Chondrocyte (in vitro differentiated cells): Measurements from ENCODE around the gene CCDC142. TPM values are rescaled to one million over a fixed set of nuclear protein-coding genes. Genes with fewer than 3 reads are reported as not detected.
"Not testable (repeated sequence)": the region's sequence is repeated elsewhere in the genome, so short reads cannot be mapped to it uniquely, and the experiment has no call there.

Experiments used
- DNase-seq: peaks from one replicate; pipeline ENCODE4 v3.0.0; 2021; ENCODE audit warnings: mixed read lengths, low spot score
- H3K27ac Mint-ChIP-seq: one replicate; pipeline ENCODE4 v1.8.0; 2021; ENCODE audit warnings: mild to moderate bottlenecking, moderate library complexity, mixed read lengths; ENCODE audit not compliant: unreplicated experiment
- H3K27me3 Mint-ChIP-seq: 2 replicates; pipeline ENCODE4 v1.8.0; 2021; ENCODE audit warnings: low read depth, mixed read lengths
- H3K36me3 Mint-ChIP-seq: 2 replicates; pipeline ENCODE4 v1.8.0; 2021; ENCODE audit warnings: low read depth, mixed read lengths
- H3K4me1 Mint-ChIP-seq: 2 replicates; pipeline ENCODE4 v1.8.0; 2021; ENCODE audit warnings: low read depth, mild to moderate bottlenecking, mixed read lengths
- H3K4me3 Mint-ChIP-seq: one replicate; pipeline ENCODE4 v1.8.0; 2021; ENCODE audit warnings: mild to moderate bottlenecking, moderate library complexity, mixed read lengths; ENCODE audit not compliant: unreplicated experiment
- H3K9me3 Mint-ChIP-seq: 2 replicates; pipeline ENCODE4 v1.8.0; 2021; ENCODE audit warnings: low read depth, mixed read lengths
- total RNA-seq: library from RNA; stranded (reverse); gene quantifications from 3 replicates; pipeline ENCODE4 v1.2.1, GENCODE V29; 2021
- TF ChIP-seq, protein P1 (sequence below): fragments of 200-600 bp; sonication (generic); IDR thresholded peaks from 2 replicates; pipeline ENCODE4 v1.5.0; 2021; ENCODE audit warnings: antibody characterized with exemption, mild to moderate bottlenecking, moderate library complexity

CCDC142 gene
- total RNA-seq, 1 donor from 2014 or later: 12.7 TPM

- H3K36me3 Mint-ChIP-seq: peaks cover 15% of the 10 kb centered on the region
- no peak overlapping the region for H3K4me3 Mint-ChIP-seq
- DNase-seq: no peak
- TF ChIP-seq, protein P1, sequence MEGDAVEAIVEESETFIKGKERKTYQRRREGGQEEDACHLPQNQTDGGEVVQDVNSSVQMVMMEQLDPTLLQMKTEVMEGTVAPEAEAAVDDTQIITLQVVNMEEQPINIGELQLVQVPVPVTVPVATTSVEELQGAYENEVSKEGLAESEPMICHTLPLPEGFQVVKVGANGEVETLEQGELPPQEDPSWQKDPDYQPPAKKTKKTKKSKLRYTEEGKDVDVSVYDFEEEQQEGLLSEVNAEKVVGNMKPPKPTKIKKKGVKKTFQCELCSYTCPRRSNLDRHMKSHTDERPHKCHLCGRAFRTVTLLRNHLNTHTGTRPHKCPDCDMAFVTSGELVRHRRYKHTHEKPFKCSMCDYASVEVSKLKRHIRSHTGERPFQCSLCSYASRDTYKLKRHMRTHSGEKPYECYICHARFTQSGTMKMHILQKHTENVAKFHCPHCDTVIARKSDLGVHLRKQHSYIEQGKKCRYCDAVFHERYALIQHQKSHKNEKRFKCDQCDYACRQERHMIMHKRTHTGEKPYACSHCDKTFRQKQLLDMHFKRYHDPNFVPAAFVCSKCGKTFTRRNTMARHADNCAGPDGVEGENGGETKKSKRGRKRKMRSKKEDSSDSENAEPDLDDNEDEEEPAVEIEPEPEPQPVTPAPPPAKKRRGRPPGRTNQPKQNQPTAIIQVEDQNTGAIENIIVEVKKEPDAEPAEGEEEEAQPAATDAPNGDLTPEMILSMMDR: no peak
- H3K9me3 Mint-ChIP-seq: no peaks in the 10 kb centered on the region
- H3K27me3 Mint-ChIP-seq: no peaks in the 10 kb centered on the region
- H3K27ac Mint-ChIP-seq: peak overlapping the region; percentile 55
- peaks cover 25% of the 10 kb centered on the region for H3K4me1 Mint-ChIP-seq
Observed at GRCh38 chr2:74474481-74474880, 8.3 kb downstream of the CCDC142 start.

DNA sequence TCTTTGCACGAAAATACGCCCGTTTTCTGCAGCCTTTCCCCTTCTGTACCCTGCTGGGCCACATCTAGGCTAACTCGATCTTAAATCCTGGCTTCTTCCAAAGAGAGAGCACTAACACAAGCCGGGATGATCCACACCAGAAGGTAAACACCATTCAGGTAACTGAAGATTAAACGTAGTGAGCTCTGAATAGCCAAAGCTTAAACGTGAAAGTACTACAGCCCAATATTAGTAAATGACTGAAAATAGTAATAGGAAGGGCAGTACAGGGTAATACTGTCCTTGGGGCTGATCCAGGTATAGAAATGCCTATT lies 9.9 kb downstream of the CCDC142 start:
- Mint-ChIP-seq H3K36me3 (peaks cover 12% of the 10 kb centered on the region), H3K27ac (peak overlapping the region; percentile 97), H3K27me3 (no peaks in the 10 kb centered on the region), H3K4me3 (peak overlapping the region; percentile 85), H3K4me1 (peaks cover 25% of the 10 kb centered on the region), H3K9me3 (no peaks in the 10 kb centered on the region)
- TF ChIP-seq, protein P1: no peak
- no peak for DNase-seq

GRCh38 chr2:74472086-74472944 lies 10.5 kb downstream of the CCDC142 start, which contains the start of gene MRPL53:
Gene MRPL53 (minus strand): TSS chr2:74472680. CDS start chr2:74472660, 20 bp downstream.
- peak within 1 kb of the TSS; percentile 85 for H3K4me3 Mint-ChIP-seq
- peak; percentile 97 for DNase-seq
- H3K27me3 Mint-ChIP-seq: no peaks in the 10 kb centered on the region
- H3K9me3 Mint-ChIP-seq: no peaks in the 10 kb centered on the region
- H3K4me1 Mint-ChIP-seq: peaks cover 25% of the 10 kb centered on the region
- peak within 1 kb of the TSS; percentile 97 for H3K27ac Mint-ChIP-seq
- H3K36me3 Mint-ChIP-seq: peaks cover 9% of the 10 kb centered on the region
- TF ChIP-seq, protein P1: no peak

DNA sequence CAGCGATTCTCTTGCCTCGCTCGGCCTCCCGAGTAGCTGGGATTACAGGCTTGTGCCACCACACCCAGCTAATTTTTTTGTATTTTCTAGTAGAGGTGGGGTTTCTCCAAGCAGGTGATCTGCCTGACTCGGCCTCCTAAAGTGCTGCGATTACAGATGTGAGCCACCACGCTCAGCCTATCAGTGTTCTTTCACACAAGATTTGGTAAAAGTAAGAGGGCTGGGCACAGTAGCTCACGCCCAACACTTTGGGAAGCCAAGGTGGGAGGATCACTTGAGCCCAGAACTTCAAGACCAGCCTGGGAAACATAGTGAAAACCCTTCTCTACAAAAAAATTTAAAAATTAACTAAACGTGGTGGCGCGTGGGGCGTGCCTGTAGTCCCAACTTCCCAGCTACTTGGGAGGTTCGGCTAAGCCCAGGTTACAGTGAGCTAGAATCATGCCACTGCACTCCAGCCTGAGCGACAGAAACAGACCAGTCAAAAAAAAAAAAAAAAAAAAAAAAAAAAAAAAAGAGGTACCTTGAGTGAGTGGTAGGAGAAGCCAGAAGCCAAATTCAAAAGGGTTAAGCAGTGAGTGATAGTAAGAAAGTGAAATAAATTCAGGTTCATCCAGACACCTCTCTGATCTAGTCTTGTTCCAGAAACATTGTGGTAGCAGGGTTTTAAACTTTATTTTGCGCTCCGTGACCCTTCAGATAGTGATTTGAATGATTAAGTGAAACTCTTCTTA lies 11.3 kb downstream of the CCDC142 start:
- H3K36me3 Mint-ChIP-seq: peaks cover 8% of the 10 kb centered on the region
- H3K9me3 Mint-ChIP-seq: no peaks in the 10 kb centered on the region
- peaks cover 25% of the 10 kb centered on the region for H3K4me1 Mint-ChIP-seq
- DNase-seq: no peak
- TF ChIP-seq, protein P1: no peak
- peak overlapping the region; percentile 97 for H3K27ac Mint-ChIP-seq
- peak overlapping the region; percentile 85 for H3K4me3 Mint-ChIP-seq
- no peaks in the 10 kb centered on the region for H3K27me3 Mint-ChIP-seq

- H3K4me1 Mint-ChIP-seq: peaks cover 29% of the 10 kb centered on the region
- not testable (repeated sequence) for H3K27me3 Mint-ChIP-seq, H3K36me3 Mint-ChIP-seq, H3K27ac Mint-ChIP-seq, DNase-seq, H3K9me3 Mint-ChIP-seq, H3K4me3 Mint-ChIP-seq
Observed at GRCh38 chr2:74470742-74471141, 12.1 kb downstream of the CCDC142 start.
